GM12801 (cell line): ENCODE measurements around the gene TOMM70.

ENCODE experiments used
- TF ChIP-seq, protein P1 (sequence below): IDR thresholded peaks from one replicate; pipeline ENCODE4 v1.5.1; 2011; ENCODE audit warnings: control low read depth; ENCODE audit not compliant: insufficient read length; ENCODE audit errors: extremely low read depth

TOMM70 gene

DNA sequence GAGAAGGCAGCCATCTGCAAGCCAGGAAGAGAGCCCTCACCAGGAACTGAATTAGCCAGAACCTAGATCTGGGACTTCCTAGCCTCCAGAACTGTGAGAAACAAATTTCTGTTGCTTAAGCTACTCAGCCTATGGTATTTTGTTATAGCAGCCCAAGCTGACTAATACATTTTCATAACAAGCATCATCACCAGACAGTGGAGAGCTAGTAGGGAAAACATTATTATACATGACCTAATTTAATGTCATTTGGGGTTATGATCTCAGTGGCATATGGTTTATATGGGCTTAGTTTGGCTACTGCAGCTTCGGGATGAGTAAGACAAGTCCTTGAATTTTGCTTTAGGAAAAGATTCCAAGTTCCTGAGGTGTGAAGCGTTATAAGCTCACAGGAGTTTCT lies 36.1 kb upstream of the TOMM70 start:
- TF ChIP-seq, protein P1, sequence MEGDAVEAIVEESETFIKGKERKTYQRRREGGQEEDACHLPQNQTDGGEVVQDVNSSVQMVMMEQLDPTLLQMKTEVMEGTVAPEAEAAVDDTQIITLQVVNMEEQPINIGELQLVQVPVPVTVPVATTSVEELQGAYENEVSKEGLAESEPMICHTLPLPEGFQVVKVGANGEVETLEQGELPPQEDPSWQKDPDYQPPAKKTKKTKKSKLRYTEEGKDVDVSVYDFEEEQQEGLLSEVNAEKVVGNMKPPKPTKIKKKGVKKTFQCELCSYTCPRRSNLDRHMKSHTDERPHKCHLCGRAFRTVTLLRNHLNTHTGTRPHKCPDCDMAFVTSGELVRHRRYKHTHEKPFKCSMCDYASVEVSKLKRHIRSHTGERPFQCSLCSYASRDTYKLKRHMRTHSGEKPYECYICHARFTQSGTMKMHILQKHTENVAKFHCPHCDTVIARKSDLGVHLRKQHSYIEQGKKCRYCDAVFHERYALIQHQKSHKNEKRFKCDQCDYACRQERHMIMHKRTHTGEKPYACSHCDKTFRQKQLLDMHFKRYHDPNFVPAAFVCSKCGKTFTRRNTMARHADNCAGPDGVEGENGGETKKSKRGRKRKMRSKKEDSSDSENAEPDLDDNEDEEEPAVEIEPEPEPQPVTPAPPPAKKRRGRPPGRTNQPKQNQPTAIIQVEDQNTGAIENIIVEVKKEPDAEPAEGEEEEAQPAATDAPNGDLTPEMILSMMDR, result no peak

DNA sequence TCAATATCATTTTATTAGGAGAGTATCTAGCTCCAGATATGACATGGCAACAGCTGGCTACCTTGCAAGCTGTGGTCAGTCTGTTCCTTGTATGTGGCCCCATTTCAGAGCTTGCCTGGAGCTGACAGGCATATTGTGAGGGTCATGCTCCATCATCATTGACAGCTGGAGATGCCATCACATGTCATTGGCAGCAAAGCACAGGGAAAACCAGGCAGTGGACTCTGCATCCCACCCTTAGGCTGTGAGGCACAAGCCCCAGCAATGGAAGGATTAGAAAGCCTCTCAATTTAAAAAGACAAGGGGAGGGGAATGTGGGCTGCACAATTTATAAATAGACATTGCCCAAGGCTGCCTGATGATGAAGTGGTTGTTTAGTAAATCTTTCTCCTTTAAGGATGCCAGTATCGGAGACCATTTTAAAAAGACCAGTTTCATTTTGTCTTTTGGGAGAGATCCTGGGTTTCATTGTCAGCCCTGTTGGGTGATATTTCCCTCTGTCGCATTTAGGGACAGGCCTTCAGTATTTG lies 28.4 kb upstream of the TOMM70 start:
- TF ChIP-seq, protein P1, result no peak

DNA sequence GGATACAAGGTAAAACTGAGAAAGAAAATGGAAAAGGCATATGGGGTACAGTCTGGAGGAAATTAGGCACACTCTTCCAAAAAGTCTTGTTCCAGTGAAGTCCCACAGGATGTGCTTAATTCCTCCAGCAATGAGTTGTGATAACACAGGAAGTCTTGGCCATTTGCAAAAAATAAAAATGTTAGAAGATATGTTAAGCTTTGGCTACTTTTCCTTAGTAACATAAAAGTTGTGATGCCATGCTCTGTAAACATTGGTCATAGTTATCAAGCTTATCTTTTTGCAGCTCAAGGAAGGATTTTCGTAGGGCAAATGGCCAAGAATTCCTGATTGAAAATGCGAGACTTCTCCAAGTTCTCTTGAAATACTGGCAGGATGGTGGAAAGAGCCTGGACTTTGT lies 26.8 kb upstream of the TOMM70 start:
- TF ChIP-seq, protein P1, result no peak

DNA sequence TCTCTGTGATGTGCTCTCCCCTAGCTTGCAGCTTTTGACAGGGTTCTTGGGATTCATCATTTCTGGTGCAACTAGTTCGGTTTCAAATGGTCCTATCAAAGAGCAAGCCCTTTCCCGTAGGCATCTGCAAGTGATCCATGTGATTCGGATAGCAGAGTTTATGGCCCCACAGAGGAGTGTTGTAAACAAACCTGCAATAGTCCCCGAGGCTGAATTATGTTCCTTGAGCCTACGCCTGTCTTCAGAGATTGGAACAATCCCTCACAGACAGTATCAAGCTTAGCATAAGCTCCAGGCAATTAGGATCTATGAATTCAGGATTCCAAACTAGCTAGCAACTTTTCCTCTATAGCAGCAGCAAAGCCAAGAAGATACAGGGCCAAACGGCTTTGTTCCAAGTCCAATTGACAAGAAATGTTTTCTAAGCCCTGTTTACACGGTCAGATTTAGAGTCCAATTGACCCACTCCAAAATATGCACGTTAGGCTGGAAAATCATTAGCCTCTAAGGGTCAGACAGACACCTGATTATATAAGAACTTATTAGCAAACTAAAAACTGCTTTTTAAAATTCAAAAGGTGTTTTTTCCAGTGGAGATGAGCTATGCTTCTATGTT lies 25.3 kb upstream of the TOMM70 start:
- TF ChIP-seq, protein P1, result no peak

DNA sequence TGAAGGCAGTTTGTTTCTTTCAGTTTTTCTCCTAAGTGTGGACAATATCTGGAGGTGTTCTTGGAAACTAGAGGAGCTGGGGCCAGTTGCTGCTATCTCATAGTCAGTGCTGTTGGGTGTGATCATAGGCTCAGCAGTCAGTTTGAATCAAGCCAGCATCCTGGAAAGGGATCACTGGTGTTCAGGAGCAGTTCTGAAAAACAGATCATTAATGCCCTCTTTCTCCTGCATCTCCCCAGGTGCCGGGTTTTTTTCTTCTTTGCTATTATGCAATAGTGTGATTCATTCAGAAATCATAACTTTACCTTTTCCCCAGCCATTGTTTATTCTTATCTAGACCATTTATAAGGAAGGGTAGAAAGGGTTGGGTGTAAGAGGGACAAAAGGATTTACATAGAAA lies 24.4 kb upstream of the TOMM70 start:
- TF ChIP-seq, protein P1, result no peak

DNA sequence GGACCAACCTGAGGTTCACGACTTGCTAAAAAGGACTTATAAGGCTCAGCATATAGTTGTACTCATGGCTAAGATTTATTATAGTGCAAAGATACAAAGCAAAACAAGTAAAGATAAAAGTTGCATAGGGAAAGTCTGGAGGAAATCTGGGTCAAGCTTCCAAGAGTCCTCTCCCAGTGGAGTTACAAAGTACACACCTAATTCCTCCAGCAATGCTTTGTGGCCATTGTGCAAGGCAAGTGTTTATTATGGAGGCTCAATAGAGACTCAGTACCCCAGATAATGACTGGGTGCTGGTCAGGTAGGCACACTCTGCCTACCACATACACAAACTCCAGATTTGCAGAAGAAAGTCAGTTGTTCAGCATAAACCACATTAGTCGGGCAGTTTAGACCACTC lies 23.4 kb upstream of the TOMM70 start:
- TF ChIP-seq, protein P1, result no peak

DNA sequence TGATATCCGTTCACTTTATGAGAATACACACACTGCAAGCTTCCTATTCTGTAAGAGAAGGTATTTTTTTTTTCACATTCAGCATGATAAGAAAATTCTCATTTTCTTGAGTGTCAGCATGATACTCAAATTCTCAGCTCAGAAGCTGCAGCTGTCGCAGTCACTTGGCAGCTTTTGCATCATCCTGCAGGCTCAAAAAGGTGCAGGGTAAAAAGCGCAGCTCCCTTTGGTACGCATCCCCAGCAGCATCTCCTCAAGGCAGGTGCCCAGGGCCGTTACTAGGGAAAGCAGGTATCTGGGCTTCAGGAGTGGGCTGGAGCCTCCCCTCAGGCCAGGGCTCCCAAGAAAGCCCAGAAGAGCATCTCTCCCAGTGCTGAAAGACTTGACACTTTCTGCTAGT lies 22.7 kb upstream of the TOMM70 start:
- TF ChIP-seq, protein P1, result no peak

DNA sequence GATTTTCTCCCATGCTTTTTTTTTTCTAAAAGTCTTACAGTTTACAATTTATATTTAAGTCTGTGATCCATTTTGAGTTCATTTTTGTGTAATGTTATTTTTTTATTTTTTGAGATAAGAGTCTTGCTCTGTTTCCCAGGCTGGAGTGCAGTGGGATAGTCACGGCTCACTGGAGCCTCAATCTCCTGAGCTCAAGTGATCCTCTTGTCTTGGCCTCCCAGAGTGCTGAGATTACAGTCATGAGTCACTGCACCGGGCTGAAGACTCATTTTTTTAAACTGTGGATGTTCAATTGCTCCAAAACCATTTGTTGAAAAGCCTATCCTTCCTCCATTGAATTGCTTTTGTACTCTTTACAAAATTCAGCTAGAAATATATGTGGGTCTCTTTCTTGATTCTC lies 20.0 kb upstream of the TOMM70 start:
- TF ChIP-seq, protein P1, result no peak
